RWPE2 (cell line): ENCODE measurements around the gene TTLL9.
"Not testable (repeated sequence)": the region's sequence is repeated elsewhere in the genome, so short reads cannot be mapped to it uniquely, and the experiment has no call there.

Source experiments
- ATAC-seq: fragments of 200-7000 bp; cut with Tn5 transposase; 3 replicates; pipeline ENCODE4 v1.9.1; 2021; ENCODE audit warnings: low read depth
- DNase-seq: peaks from one replicate; pipeline ENCODE4 v3.0.0-alpha.2; 2020; ENCODE audit warnings: low spot score
- H3K27ac ChIP-seq: fragments of 450-650 bp; 2 replicates; pipeline ENCODE4 v1.5.1; 2017; ENCODE audit warnings: mild to moderate bottlenecking; ENCODE audit not compliant: poor library complexity, severe bottlenecking
- H3K27me3 ChIP-seq: fragments of 250-450 bp; sonication (Bioruptor Pico); 2 replicates; pipeline ENCODE4 v1.5.1; 2021; ENCODE audit warnings: mild to moderate bottlenecking, moderate library complexity; ENCODE audit not compliant: insufficient read depth, poor library complexity, severe bottlenecking
- H3K36me3 ChIP-seq: fragments of 250-450 bp; sonication (Bioruptor Pico); 2 replicates; pipeline ENCODE4 v1.5.1; 2020; ENCODE audit warnings: low read depth, mild to moderate bottlenecking, moderate library complexity
- H3K4me1 ChIP-seq: fragments of 250-450 bp; sonication (Bioruptor Pico); 2 replicates; pipeline ENCODE4 v1.5.1; 2021; ENCODE audit warnings: mild to moderate bottlenecking, moderate library complexity; ENCODE audit not compliant: insufficient read depth, poor library complexity, severe bottlenecking
- H3K4me3 ChIP-seq: fragments of 250-450 bp; sonication (Bioruptor Pico); 2 replicates; pipeline ENCODE4 v1.5.1; 2021; ENCODE audit warnings: mild to moderate bottlenecking, moderate library complexity; ENCODE audit not compliant: severe bottlenecking
- H3K9me3 ChIP-seq: fragments of 250-450 bp; sonication (Bioruptor Pico); 2 replicates; pipeline ENCODE4 v1.5.1; 2021; ENCODE audit warnings: mild to moderate bottlenecking, moderate library complexity; ENCODE audit not compliant: severe bottlenecking
- TF ChIP-seq, protein P1 (sequence below): fragments of 450-650 bp; IDR thresholded peaks from one replicate; pipeline ENCODE4 v1.5.1; 2017; ENCODE audit warnings: mild to moderate bottlenecking, moderate library complexity; ENCODE audit not compliant: poor library complexity, severe bottlenecking

The TTLL9 gene

DNA sequence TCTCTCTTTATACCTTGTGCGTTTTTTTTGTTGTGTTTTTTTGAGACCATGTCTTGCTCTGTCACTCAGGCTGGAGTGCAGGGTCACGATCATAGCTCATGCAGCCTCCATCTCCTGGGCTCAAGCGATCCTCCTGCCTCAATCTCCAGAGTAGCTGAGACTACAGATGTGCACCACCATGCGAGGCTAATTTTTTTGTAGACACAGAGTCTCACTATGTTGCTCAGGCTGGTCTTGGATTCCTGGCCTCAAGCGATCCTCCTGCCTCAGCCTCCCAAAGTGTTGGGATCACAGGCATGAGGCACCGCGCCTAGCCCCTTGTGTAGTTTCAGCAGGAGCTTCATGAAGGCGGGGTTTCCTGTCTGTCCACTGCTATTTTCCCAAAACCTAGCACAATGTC, 54.1 kb downstream of the TTLL9 start:
- H3K27ac ChIP-seq, result no peak overlapping the region
- H3K4me3 ChIP-seq, result no peak overlapping the region
- H3K27me3 ChIP-seq, result peaks cover 5% of the 10 kb centered on the region
- no peaks in the 10 kb centered on the region for H3K4me1 ChIP-seq
- TF ChIP-seq, protein P1, sequence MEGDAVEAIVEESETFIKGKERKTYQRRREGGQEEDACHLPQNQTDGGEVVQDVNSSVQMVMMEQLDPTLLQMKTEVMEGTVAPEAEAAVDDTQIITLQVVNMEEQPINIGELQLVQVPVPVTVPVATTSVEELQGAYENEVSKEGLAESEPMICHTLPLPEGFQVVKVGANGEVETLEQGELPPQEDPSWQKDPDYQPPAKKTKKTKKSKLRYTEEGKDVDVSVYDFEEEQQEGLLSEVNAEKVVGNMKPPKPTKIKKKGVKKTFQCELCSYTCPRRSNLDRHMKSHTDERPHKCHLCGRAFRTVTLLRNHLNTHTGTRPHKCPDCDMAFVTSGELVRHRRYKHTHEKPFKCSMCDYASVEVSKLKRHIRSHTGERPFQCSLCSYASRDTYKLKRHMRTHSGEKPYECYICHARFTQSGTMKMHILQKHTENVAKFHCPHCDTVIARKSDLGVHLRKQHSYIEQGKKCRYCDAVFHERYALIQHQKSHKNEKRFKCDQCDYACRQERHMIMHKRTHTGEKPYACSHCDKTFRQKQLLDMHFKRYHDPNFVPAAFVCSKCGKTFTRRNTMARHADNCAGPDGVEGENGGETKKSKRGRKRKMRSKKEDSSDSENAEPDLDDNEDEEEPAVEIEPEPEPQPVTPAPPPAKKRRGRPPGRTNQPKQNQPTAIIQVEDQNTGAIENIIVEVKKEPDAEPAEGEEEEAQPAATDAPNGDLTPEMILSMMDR, result no peak
- ATAC-seq (no peak), DNase-seq (peak; percentile 61)
- H3K36me3 ChIP-seq, result no peaks in the 10 kb centered on the region
- H3K9me3 ChIP-seq, result no peaks in the 10 kb centered on the region

DNA sequence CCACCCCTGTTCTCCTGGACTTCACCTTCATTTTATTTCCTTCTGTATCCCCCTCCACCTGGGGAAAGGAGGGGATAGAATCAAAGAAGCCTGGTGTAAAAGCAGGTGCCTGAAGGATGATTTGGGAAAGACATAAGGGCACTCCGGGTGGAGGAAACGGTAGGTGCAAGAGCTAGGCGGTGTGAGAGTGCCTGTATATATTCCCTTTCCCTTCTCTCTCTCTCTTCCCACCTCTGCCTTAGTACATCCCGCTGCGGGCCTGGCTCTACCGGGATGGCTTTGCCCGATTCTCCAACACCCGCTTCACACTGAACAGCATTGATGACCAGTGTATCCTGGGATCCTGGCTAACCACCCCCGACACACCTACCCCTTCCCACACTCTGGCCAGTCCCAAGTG, 55.2 kb downstream of the TTLL9 start:
- no peaks in the 10 kb centered on the region for H3K36me3 ChIP-seq
- no peak overlapping the region for H3K27ac ChIP-seq
- no peaks in the 10 kb centered on the region for H3K9me3 ChIP-seq
- H3K4me3 ChIP-seq, result no peak overlapping the region
- H3K4me1 ChIP-seq, result no peaks in the 10 kb centered on the region
- DNase-seq (peak; percentile 66), ATAC-seq (peak; percentile 38)
- H3K27me3 ChIP-seq, result peaks cover 5% of the 10 kb centered on the region
- TF ChIP-seq, protein P1, result no peak

DNA sequence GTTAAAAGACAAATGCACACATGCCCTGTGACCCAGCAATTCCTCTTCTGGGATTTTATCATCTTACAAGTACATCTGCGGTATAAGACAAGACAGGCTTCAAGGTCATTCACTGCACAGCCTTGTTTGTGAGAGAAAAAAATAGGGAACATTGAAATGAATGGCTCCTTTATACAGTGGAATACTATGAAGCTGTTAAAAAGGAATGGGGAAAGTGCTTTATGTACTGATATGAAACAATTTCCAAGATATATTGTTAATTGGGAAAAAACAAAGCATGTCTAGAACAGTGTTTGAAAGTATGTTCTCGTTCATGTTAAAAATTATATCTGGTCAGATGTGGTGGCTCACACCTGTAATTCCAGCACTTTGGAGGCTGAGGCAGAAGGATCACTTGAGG, 56.1 kb downstream of the TTLL9 start:
- TF ChIP-seq, protein P1, result no peak
- ATAC-seq, result no peak
- H3K4me1 ChIP-seq, result no peaks in the 10 kb centered on the region
- H3K9me3 ChIP-seq, result no peaks in the 10 kb centered on the region
- no peak overlapping the region for H3K27ac ChIP-seq
- DNase-seq, result no peak
- H3K4me3 ChIP-seq, result no peak overlapping the region
- H3K27me3 ChIP-seq, result peaks cover 5% of the 10 kb centered on the region
- no peaks in the 10 kb centered on the region for H3K36me3 ChIP-seq

DNA sequence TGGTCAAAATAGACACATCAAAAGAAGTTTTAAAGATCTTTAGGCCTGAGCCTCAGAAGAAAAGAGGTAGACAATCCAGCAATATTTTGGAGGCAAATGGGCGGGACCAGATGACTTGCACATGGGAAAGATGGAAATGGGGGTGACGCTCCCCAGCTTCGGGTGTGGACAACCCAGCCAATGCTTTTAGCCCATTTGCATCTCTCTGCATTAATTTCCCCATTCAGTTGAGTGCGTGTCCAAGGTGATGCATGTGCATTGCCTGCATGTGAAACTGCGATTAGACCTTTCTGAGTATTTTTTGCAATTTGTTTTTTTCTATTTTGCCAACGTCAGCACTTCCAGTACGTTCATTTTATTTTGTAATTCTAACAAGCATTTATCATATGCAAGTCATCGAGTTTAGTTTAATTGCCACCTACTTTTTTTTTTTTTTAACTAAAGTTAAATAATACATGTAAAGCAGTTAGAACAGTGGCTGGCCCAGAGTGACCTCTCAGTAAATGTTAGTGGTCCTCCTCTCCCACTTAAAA, 57.3 kb downstream of the TTLL9 start:
- DNase-seq (peak; percentile 37), ATAC-seq (no peak)
- TF ChIP-seq, protein P1, result no peak
- Histone ChIP-seq H3K36me3 (no peaks in the 10 kb centered on the region), H3K4me1 (no peaks in the 10 kb centered on the region), H3K27ac (no peak overlapping the region), H3K4me3 (no peak overlapping the region), H3K9me3 (no peaks in the 10 kb centered on the region), H3K27me3 (peaks cover 5% of the 10 kb centered on the region)

DNA sequence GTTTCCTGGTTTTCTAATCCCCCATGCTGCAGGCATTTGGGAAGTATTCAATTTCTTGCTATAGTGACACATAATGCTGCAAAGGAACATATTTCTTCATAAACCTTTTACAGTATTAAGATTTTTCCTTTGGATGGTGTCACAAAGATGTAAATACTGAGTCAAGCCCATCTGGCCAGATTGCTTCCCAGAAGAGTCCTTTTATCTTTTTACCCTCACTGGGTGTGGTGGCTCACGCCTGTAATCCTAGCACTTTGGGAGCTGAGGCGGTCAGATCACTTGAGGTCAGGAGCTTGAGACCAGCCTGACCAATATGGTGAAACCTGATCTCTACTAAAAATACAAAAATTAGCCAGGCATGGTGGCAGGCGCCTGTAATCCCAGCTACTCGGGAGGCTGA, 59.2 kb downstream of the TTLL9 start:
- not testable (repeated sequence) for H3K36me3 ChIP-seq, ATAC-seq, H3K27me3 ChIP-seq, DNase-seq, H3K4me1 ChIP-seq, H3K9me3 ChIP-seq, H3K4me3 ChIP-seq, H3K27ac ChIP-seq
